Effector CD4-positive, alpha-beta T cell (primary cell): ENCODE data around the gene TMC6.
"Not testable (repeated sequence)": the region's sequence is repeated elsewhere in the genome, so short reads cannot be mapped to it uniquely, and the experiment has no call there.

Experiments
- DNase-seq: peaks from one replicate; pipeline ENCODE4 v3.0.0-alpha.2; 2020

TMC6 gene

GRCh38 chr17:78107976-78108725 is 20.4 kb downstream of the TMC6 start:
- DNase-seq = no peak

GRCh38 chr17:78107457-78107856 is 21.1 kb downstream of the TMC6 start:
- no peak for DNase-seq

- no peak for DNase-seq
These were observed 22.3 kb downstream of the TMC6 start for GRCh38 chr17:78106211-78106610.

GRCh38 chr17:78105551-78105950 is 23.0 kb downstream of the TMC6 start:
- DNase-seq = no peak

- no peak for DNase-seq
These were observed 23.5 kb downstream of the TMC6 start for GRCh38 chr17:78105101-78105500.

- no peak for DNase-seq
These were observed 24.0 kb downstream of the TMC6 start for GRCh38 chr17:78104540-78104941.

GRCh38 chr17:78103311-78103710 is 25.2 kb downstream of the TMC6 start:
- no peak for DNase-seq

- DNase-seq = no peak
These were observed 27.0 kb downstream of the TMC6 start for GRCh38 chr17:78101542-78101941.

GRCh38 chr17:78101112-78101511 is 27.4 kb downstream of the TMC6 start:
- DNase-seq = no peak

- no peak for DNase-seq
These were observed 32.5 kb downstream of the TMC6 start for GRCh38 chr17:78096093-78096492.

- DNase-seq = no peak
These were observed 33.5 kb downstream of the TMC6 start for GRCh38 chr17:78095035-78095434.

GRCh38 chr17:78092794-78093324 is 35.7 kb downstream of the TMC6 start:
- DNase-seq = no peak

- no peak for DNase-seq
These were observed 38.8 kb downstream of the TMC6 start for GRCh38 chr17:78089576-78090281.

- DNase-seq = no peak
These were observed 40.0 kb downstream of the TMC6 start for GRCh38 chr17:78088529-78088928.

- DNase-seq = no peak
These were observed 41.8 kb downstream of the TMC6 start for GRCh38 chr17:78086740-78087139.

- no peak for DNase-seq
These were observed 45.6 kb downstream of the TMC6 start for GRCh38 chr17:78082988-78083387.

- not testable (repeated sequence) for DNase-seq
These were observed 46.1 kb downstream of the TMC6 start for GRCh38 chr17:78082355-78082872.

- no peak for DNase-seq
These were observed 47.0 kb downstream of the TMC6 start for GRCh38 chr17:78081551-78081950.

- no peak for DNase-seq
These were observed 49.3 kb downstream of the TMC6 start for GRCh38 chr17:78079253-78079652.

GRCh38 chr17:78075545-78075944 is 53.0 kb downstream of the TMC6 start:
- no peak for DNase-seq

- DNase-seq = no peak
These were observed 53.5 kb downstream of the TMC6 start for GRCh38 chr17:78075011-78075410.

- no peak for DNase-seq
These were observed 55.6 kb downstream of the TMC6 start for GRCh38 chr17:78072961-78073360.

- no peak for DNase-seq
These were observed 58.9 kb downstream of the TMC6 start for GRCh38 chr17:78069695-78070094.

GRCh38 chr17:78066976-78067375 is 61.6 kb downstream of the TMC6 start:
- not testable (repeated sequence) for DNase-seq
